Activated T-cell treated with anti-CD3 and anti-CD28 coated beads, Interleukin-2, amount 50 U/mL, for 72 hours (primary cell): ENCODE data around the gene SHISA9. TPM values are rescaled to one million over a fixed set of nuclear protein-coding genes. Genes with fewer than 3 reads are reported as not detected.

Experiments
- ATAC-seq, 2 donors: fragments of 150-1000 bp; cut with Tn5 transposase; replicated peaks in 1 of 2; 2 replicates each; pipeline ENCODE4 v1.10.0; 2021; ENCODE audit warnings: moderate library complexity in 2 of 2, mild to moderate bottlenecking in 1 of 2
- DNase-seq, 2 donors: peaks; one replicate each; pipeline ENCODE4 v3.0.0; 2021 to 2022; ENCODE audit warnings: mixed read lengths in 1 of 2
- H3K27ac Mint-ChIP-seq: one replicate; pipeline ENCODE4 v1.8.0; 2022; ENCODE audit warnings: mild to moderate bottlenecking, moderate library complexity, mixed read lengths
- H3K27me3 Mint-ChIP-seq: one replicate; pipeline ENCODE4 v1.8.0; 2022; ENCODE audit warnings: low read depth, mixed read lengths
- H3K36me3 Mint-ChIP-seq, 2 donors: one replicate each; pipeline ENCODE4 v1.8.0; 2022; ENCODE audit warnings: mixed read lengths in 2 of 2, mild to moderate bottlenecking in 1 of 2; ENCODE audit not compliant: insufficient read depth in 2 of 2
- H3K4me1 Mint-ChIP-seq: one replicate; pipeline ENCODE4 v1.8.0; 2022; ENCODE audit warnings: low read depth, mixed read lengths
- H3K4me3 Mint-ChIP-seq, 2 donors: one replicate each; pipeline ENCODE4 v1.8.0; 2022; ENCODE audit warnings: mild to moderate bottlenecking in 2 of 2, mixed read lengths in 2 of 2, moderate library complexity in 2 of 2
- H3K9me3 Mint-ChIP-seq, 2 donors: one replicate each; pipeline ENCODE4 v1.8.0; 2022; ENCODE audit warnings: mixed read lengths in 2 of 2
- total RNA-seq, 2 donors: library from RNA; stranded (reverse); gene quantifications; one replicate each; pipeline ENCODE4 v1.2.3, GENCODE V29; 2022

SHISA9 gene
- total RNA-seq, 2 donors from 2014 or later, result 0.14 TPM; not detected in 1

GRCh38 chr16:13138528-13138927 is 237.1 kb downstream of the SHISA9 start:
- H3K9me3 Mint-ChIP-seq, result peaks cover 3 to 7% of the 10 kb centered on the region in 2 donors
- H3K36me3 Mint-ChIP-seq, result no peaks in the 10 kb centered on the region
- H3K4me1 Mint-ChIP-seq, result no peaks in the 10 kb centered on the region
- no peak for ATAC-seq
- no peaks in the 10 kb centered on the region for H3K27me3 Mint-ChIP-seq
- H3K4me3 Mint-ChIP-seq, result no peak overlapping the region
- no peak for DNase-seq
- H3K27ac Mint-ChIP-seq, result no peak overlapping the region

GRCh38 chr16:13139661-13140241 is 238.4 kb downstream of the SHISA9 start:
- ATAC-seq, result no peak
- no peak for DNase-seq
- Mint-ChIP-seq H3K27ac (no peak overlapping the region), H3K36me3 (no peaks in the 10 kb centered on the region), H3K9me3 (peaks cover 2 to 6% of the 10 kb centered on the region in 2 donors), H3K27me3 (no peaks in the 10 kb centered on the region), H3K4me3 (no peak overlapping the region), H3K4me1 (no peaks in the 10 kb centered on the region)

GRCh38 chr16:13143551-13143950 is 242.2 kb downstream of the SHISA9 start:
- Mint-ChIP-seq H3K4me1 (no peaks in the 10 kb centered on the region), H3K27me3 (peaks cover 6% of the 10 kb centered on the region), H3K27ac (no peak overlapping the region), H3K4me3 (no peak overlapping the region), H3K9me3 (peaks cover 6 to 10% of the 10 kb centered on the region in 2 donors), H3K36me3 (peaks cover 0 to 1% of the 10 kb centered on the region in 2 donors)
- ATAC-seq, result no peak
- DNase-seq, result no peak

- DNase-seq (no peak), ATAC-seq (no peak)
- Mint-ChIP-seq H3K4me3 (no peak overlapping the region), H3K9me3 (peaks cover 3 to 10% of the 10 kb centered on the region in 2 donors), H3K27me3 (peaks cover 6% of the 10 kb centered on the region), H3K4me1 (no peaks in the 10 kb centered on the region), H3K36me3 (peaks cover 0 to 1% of the 10 kb centered on the region in 2 donors), H3K27ac (no peak overlapping the region)
These were observed 245.4 kb downstream of the SHISA9 start for GRCh38 chr16:13146829-13147228.

GRCh38 chr16:13148294-13148693 is 246.9 kb downstream of the SHISA9 start:
- Mint-ChIP-seq H3K9me3 (peaks cover 6 to 14% of the 10 kb centered on the region in 2 donors), H3K27me3 (peaks cover 6% of the 10 kb centered on the region), H3K4me1 (no peaks in the 10 kb centered on the region), H3K4me3 (no peak overlapping the region), H3K27ac (no peak overlapping the region), H3K36me3 (peaks cover 0 to 1% of the 10 kb centered on the region in 2 donors)
- ATAC-seq, result no peak
- no peak for DNase-seq

GRCh38 chr16:13148836-13149235 is 247.4 kb downstream of the SHISA9 start:
- ATAC-seq (no peak), DNase-seq (no peak)
- Mint-ChIP-seq H3K9me3 (peaks cover 6 to 14% of the 10 kb centered on the region in 2 donors), H3K4me3 (no peak overlapping the region), H3K4me1 (no peaks in the 10 kb centered on the region), H3K27me3 (peaks cover 6% of the 10 kb centered on the region), H3K27ac (no peak overlapping the region), H3K36me3 (peaks cover 0 to 1% of the 10 kb centered on the region in 2 donors)

- H3K4me3 Mint-ChIP-seq, result no peak overlapping the region
- peaks cover 0 to 1% of the 10 kb centered on the region in 2 donors for H3K36me3 Mint-ChIP-seq
- H3K9me3 Mint-ChIP-seq, result peaks cover 11 to 18% of the 10 kb centered on the region in 2 donors
- H3K27ac Mint-ChIP-seq, result no peak overlapping the region
- peaks cover 6% of the 10 kb centered on the region for H3K27me3 Mint-ChIP-seq
- H3K4me1 Mint-ChIP-seq, result no peaks in the 10 kb centered on the region
- no peak for ATAC-seq
- no peak for DNase-seq
These were observed 248.9 kb downstream of the SHISA9 start for GRCh38 chr16:13150181-13150885.

- DNase-seq (no peak), ATAC-seq (no peak)
- Mint-ChIP-seq H3K4me3 (no peak overlapping the region), H3K27me3 (no peaks in the 10 kb centered on the region), H3K36me3 (no peaks in the 10 kb centered on the region), H3K9me3 (peaks cover 11 to 12% of the 10 kb centered on the region in 2 donors), H3K27ac (no peak overlapping the region), H3K4me1 (no peaks in the 10 kb centered on the region)
These were observed 252.3 kb downstream of the SHISA9 start for GRCh38 chr16:13153696-13154095.

- Mint-ChIP-seq H3K9me3 (peaks cover 10 to 11% of the 10 kb centered on the region in 2 donors), H3K4me1 (no peaks in the 10 kb centered on the region), H3K27me3 (no peaks in the 10 kb centered on the region), H3K4me3 (no peak overlapping the region), H3K27ac (no peak overlapping the region), H3K36me3 (no peaks in the 10 kb centered on the region)
- no peak for DNase-seq
- ATAC-seq, result no peak
These were observed 253.4 kb downstream of the SHISA9 start for GRCh38 chr16:13154799-13155198.

- no peak overlapping the region for H3K4me3 Mint-ChIP-seq
- H3K4me1 Mint-ChIP-seq, result no peaks in the 10 kb centered on the region
- ATAC-seq (no peak), DNase-seq (no peak)
- no peaks in the 10 kb centered on the region for H3K36me3 Mint-ChIP-seq
- peaks cover 10 to 11% of the 10 kb centered on the region in 2 donors for H3K9me3 Mint-ChIP-seq
- H3K27ac Mint-ChIP-seq, result no peak overlapping the region
- H3K27me3 Mint-ChIP-seq, result no peaks in the 10 kb centered on the region
These were observed 254.0 kb downstream of the SHISA9 start for GRCh38 chr16:13155377-13155776.

GRCh38 chr16:13155780-13156179 is 254.4 kb downstream of the SHISA9 start:
- H3K9me3 Mint-ChIP-seq, result peaks cover 10 to 11% of the 10 kb centered on the region in 2 donors
- no peak overlapping the region for H3K4me3 Mint-ChIP-seq

GRCh38 chr16:13157082-13157481 is 255.7 kb downstream of the SHISA9 start:
- peaks cover 8 to 10% of the 10 kb centered on the region in 2 donors for H3K9me3 Mint-ChIP-seq
- no peak overlapping the region for H3K27ac Mint-ChIP-seq

More at GRCh38 chr16:13155780-13156179, 254.4 kb downstream of the SHISA9 start:
- Mint-ChIP-seq H3K36me3 (no peaks in the 10 kb centered on the region), H3K27me3 (no peaks in the 10 kb centered on the region), H3K27ac (no peak overlapping the region), H3K4me1 (no peaks in the 10 kb centered on the region)
- ATAC-seq, result no peak
- DNase-seq, result no peak

GRCh38 chr16:13158427-13158826 is 257.0 kb downstream of the SHISA9 start:
- Mint-ChIP-seq H3K9me3 (peaks cover 5 to 6% of the 10 kb centered on the region in 2 donors), H3K27me3 (no peaks in the 10 kb centered on the region), H3K36me3 (no peaks in the 10 kb centered on the region), H3K4me1 (no peaks in the 10 kb centered on the region), H3K27ac (no peak overlapping the region), H3K4me3 (no peak overlapping the region)
- DNase-seq (no peak), ATAC-seq (no peak)

More at GRCh38 chr16:13157082-13157481, 255.7 kb downstream of the SHISA9 start:
- Mint-ChIP-seq H3K4me3 (no peak overlapping the region), H3K4me1 (no peaks in the 10 kb centered on the region), H3K27me3 (no peaks in the 10 kb centered on the region), H3K36me3 (no peaks in the 10 kb centered on the region)
- ATAC-seq (no peak), DNase-seq (no peak)
